Measurements from ENCODE around the gene MXI1.

Gene MXI1

DNA sequence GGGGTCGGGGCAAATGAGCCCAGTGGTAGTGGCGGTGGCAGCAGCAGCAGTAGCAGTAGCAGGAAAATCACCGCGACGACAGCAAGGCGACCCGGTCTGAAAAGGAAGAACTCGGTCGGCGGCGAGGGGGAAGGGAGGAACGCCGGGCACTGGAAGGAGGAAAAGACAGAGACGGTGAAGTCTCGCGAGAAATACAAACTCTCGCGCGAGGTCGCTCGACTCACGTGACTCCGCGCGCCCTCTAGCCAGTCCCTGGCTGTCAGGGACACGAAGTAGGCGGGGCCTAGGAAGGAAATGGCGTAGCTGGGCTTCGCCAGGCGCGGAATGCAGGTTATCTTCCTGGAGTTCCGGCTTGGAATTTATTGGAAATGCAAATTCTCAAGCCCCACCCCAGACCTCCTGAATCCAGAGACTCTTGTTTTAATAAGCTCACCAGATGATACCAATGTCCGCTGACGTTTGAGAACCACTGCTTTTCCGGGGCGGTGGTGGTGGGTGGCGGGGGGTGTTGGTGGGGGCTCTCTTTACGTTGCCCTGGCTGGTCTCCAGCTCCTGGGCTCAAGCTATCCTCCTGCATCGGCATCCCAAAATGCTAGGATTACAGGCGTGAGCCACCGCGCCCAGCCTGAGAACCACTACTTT lies 97.5 kb downstream of the MXI1 start, which contains the start of gene SMNDC1:
TSS of gene SMNDC1 (minus strand) at position 141 of the 642 bp plus-strand sequence. CDS start 1,333 bp downstream, outside the sequence.
- peak within 1 kb of the TSS; percentile 92 for H3K4me3 ChIP-seq (replicated peaks; ENCODE audit: low read depth, low read length)
- peak; percentile 99 for DNase-seq (ENCODE audit: low read depth)
- TF ChIP-seq, protein P1, sequence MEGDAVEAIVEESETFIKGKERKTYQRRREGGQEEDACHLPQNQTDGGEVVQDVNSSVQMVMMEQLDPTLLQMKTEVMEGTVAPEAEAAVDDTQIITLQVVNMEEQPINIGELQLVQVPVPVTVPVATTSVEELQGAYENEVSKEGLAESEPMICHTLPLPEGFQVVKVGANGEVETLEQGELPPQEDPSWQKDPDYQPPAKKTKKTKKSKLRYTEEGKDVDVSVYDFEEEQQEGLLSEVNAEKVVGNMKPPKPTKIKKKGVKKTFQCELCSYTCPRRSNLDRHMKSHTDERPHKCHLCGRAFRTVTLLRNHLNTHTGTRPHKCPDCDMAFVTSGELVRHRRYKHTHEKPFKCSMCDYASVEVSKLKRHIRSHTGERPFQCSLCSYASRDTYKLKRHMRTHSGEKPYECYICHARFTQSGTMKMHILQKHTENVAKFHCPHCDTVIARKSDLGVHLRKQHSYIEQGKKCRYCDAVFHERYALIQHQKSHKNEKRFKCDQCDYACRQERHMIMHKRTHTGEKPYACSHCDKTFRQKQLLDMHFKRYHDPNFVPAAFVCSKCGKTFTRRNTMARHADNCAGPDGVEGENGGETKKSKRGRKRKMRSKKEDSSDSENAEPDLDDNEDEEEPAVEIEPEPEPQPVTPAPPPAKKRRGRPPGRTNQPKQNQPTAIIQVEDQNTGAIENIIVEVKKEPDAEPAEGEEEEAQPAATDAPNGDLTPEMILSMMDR (IDR thresholded peaks at IDR 0.05; ENCODE audit: low read length, missing control alignments): no peak

GRCh38 chr10:110305767-110306451 lies 98.5 kb downstream of the MXI1 start:
- TF ChIP-seq, protein P1 (IDR thresholded peaks at IDR 0.05; ENCODE audit: low read length, missing control alignments): peak; percentile 75
- DNase-seq (ENCODE audit: low read depth): peak; percentile 94
- H3K4me3 ChIP-seq (replicated peaks; ENCODE audit: low read depth, low read length): peak overlapping the region; percentile 92

DNA sequence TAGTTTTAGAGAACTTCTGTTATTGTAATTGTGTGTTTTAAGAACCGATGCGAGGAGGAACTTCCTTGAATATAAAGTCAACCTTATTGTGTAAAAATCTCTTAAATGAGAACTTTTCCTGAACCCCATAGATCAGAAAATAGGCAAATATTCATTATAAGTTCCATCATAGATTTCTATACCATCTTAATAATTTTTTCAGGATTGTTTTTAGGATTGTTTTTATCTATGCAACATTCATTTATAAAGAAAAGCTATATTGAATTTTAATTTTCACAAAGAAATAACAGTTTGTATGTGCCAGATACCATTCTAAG lies 99.0 kb downstream of the MXI1 start:
- DNase-seq (ENCODE audit: low read depth): no peak
- H3K4me3 ChIP-seq (replicated peaks; ENCODE audit: low read depth, low read length): no peak overlapping the region
- TF ChIP-seq, protein P1 (IDR thresholded peaks at IDR 0.05; ENCODE audit: low read length, missing control alignments): no peak

GRCh38 chr10:110307805-110308204 lies 100.4 kb downstream of the MXI1 start:
- TF ChIP-seq, protein P1 (IDR thresholded peaks at IDR 0.05; ENCODE audit: low read length, missing control alignments): no peak
- H3K4me3 ChIP-seq (replicated peaks; ENCODE audit: low read depth, low read length): no peak overlapping the region
- DNase-seq (ENCODE audit: low read depth): peak; percentile 45

DNA sequence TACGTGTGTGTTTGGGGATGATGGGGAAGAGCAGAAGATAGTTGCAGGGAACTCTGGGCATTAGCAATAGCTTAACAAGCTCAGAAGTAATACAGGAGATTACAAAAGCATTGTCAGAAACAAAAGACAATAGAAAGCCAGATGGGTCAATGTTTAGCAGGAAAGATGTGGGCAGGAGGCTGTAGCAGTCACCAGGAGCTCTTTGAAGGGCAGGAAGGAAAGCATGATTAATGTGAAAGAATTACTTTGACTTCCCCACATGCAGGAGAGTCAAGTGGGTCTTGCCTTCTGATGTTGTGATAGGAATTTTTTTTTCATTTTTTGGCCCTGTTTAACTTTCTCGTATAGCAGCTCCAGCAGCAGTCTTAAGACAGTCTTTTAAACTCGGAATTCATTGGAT lies 103.3 kb downstream of the MXI1 start:
- DNase-seq (ENCODE audit: low read depth): peak; percentile 60
- TF ChIP-seq, protein P1 (IDR thresholded peaks at IDR 0.05; ENCODE audit: low read length, missing control alignments): no peak
- no peak overlapping the region for H3K4me3 ChIP-seq (replicated peaks; ENCODE audit: low read depth, low read length)

DNA sequence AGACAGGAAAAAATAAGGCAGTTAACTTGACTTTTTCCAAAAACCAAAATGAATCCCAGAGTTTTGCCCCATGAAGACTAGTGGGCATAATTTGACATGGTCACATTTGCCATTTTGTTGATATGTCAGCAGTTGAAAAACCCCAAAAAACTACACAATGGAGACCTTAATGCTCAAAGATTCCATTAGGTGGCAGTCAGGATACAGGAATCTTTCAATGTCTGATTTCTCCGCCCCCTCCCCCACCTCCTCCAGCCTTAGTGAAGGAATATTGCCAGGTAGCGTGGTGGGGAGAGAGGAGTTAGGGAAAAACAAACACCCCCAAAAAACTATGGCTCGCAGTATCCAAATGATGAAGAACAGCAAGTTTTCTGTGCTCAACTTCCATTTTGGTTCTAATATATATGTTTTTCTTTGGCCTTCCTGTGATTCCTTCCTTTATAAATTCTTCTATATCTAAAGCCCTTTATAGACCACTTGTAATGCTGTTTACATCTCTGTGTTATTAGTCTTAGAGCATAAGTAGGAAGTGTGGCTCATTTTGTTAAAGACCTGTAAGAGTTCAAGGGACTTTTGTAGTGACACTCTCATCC lies 104.0 kb downstream of the MXI1 start:
- TF ChIP-seq, protein P1 (IDR thresholded peaks at IDR 0.05; ENCODE audit: low read length, missing control alignments): peak; percentile 73
- peak; percentile 74 for DNase-seq (ENCODE audit: low read depth)
- H3K4me3 ChIP-seq (replicated peaks; ENCODE audit: low read depth, low read length): no peak overlapping the region
